ENCODE measurements around the gene CDC42. TPM values are rescaled to one million over a fixed set of nuclear protein-coding genes. Genes with fewer than 3 reads are reported as not detected.
"Not testable (repeated sequence)": the region's sequence is repeated elsewhere in the genome, so short reads cannot be mapped to it uniquely, and the experiment has no call there.

Gene CDC42
- total and polyA plus RNA-seq, 9 of the 15 experiments (the other 6 are each of a cell fraction or from before 2014, with no cell fraction given), result 186 to 398 (median 325) TPM

DNA sequence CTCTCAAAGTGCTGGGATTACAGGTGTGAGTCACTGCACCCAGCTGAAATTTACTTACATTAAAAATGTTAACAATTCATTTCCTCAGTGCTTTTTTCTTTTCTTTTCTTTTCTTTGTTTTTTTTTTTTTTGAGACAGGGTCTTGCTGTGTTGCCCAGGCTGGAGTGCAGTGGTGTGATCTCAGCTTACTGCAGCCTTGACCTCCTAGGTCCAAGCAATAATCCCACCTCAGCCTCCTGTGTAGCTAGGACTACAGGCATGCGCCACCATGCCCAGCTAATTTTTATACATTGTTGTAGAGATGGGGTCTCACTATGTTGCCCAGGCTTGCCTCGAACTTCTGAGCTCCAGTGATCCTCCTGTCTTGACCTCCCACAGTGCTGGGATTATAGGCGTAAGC, 48.5 kb upstream of the CDC42 start:
- in situ Hi-C loops (cut with MboI); H3K79me2 ChIP-seq (ENCODE audit: control insufficient read depth, insufficient read depth, low read length); H3K9ac ChIP-seq (ENCODE audit: insufficient read depth in 1 of 2, low read depth in 2 of 2, low read length in 2 of 2); H3K36me3 ChIP-seq (ENCODE audit: control insufficient read depth, insufficient read depth, low read length); BruUV-seq (replicated peaks); H3K9me1 ChIP-seq (ENCODE audit: control insufficient read depth, insufficient read depth, low read length); POLR2A ChIA-PET; H3K4me2 ChIP-seq (ENCODE audit: insufficient read depth, low read length); FAIRE-seq; intact Hi-C loops (cut with micrococcal nuclease); ATAC-seq; DNase-seq (ENCODE audit: extremely low read depth in 1 of 4, low spot score in 3 of 4); CTCF ChIA-PET (ENCODE audit: low intra/inter-chr PET ratio); H3K9me3 ChIP-seq (replicated peaks; ENCODE audit: control insufficient read depth, insufficient read depth, low read depth, low read length); H3K27ac ChIP-seq (ENCODE audit: extremely low read depth, low read depth, low read length); H2AFZ ChIP-seq (ENCODE audit: low read depth, low read length); H3K4me1 ChIP-seq (replicated peaks in 1 of 2; ENCODE audit: control insufficient read depth in 2 of 2, insufficient read depth in 2 of 2, low read length in 2 of 2); H3K4me3 ChIP-seq; H4K20me1 ChIP-seq (replicated peaks; ENCODE audit: control insufficient read depth, insufficient read depth, low read length): not testable (repeated sequence)
- TF ChIP-seq ZNF121 (CRISPR knock-in tag; conservative IDR thresholded peaks at IDR 0.05), result peak; percentile 90
- peaks cover 4 to 23% of the 10 kb centered on the region in 2 experiments; a peak in 3 of 5 replicates for H3K27me3 ChIP-seq (ENCODE audit: control insufficient read depth in 2 of 2, insufficient read depth in 2 of 2, low read length in 2 of 2)
- WGBS (ENCODE audit: insufficient coverage, low coverage, missing lambda C conversion rate), result 50% methylated on average over 3 of the region's 3 CpGs

DNA sequence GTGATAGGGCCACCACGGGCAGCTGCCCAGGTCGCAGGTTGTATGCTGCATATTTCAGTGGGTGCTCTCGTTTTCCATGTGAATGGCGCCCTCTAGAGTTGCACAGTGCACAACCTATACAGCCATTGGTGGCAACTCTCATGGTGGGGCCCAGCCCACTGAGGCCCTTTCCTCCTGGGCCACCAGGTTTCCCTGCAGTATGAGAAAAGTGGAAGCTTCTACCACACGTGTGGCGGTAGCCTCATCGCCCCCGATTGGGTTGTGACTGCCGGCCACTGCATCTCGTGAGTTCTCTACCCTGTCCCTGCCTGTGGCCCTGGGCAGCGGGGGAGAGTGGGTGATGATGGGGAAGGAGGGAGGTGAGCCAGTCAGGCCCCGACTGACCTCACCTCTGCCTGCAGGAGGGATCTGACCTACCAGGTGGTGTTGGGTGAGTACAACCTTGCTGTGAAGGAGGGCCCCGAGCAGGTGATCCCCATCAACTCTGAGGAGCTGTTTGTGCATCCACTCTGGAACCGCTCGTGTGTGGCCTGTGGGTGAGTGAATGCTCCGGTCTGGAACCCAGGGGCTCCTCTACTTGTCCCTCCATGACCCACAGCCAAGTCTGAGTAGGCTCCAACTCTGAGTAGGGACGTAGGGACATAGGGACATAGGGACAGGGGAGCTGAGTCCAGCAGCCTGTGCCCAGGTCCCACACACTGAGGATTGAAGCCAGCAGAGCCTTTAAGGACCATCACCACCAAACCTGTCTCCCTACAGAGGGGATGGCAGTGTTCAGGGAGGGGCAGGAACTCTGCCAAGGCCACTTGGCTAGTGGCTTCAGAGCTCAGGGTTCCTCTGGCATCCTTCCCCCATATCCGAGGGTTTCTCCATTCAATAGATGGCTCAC, 47.0 kb upstream of the CDC42 start:
- H3K9me1 ChIP-seq (ENCODE audit: control insufficient read depth, insufficient read depth, low read length); H3K9ac ChIP-seq (ENCODE audit: insufficient read depth in 1 of 2, low read depth in 2 of 2, low read length in 2 of 2); BruUV-seq (replicated peaks); H3K27ac ChIP-seq (ENCODE audit: extremely low read depth, low read depth, low read length); H4K20me1 ChIP-seq (replicated peaks; ENCODE audit: control insufficient read depth, insufficient read depth, low read length); H3K36me3 ChIP-seq (ENCODE audit: control insufficient read depth, insufficient read depth, low read length); intact Hi-C loops (cut with micrococcal nuclease); H2AFZ ChIP-seq (ENCODE audit: low read depth, low read length); H3K79me2 ChIP-seq (ENCODE audit: control insufficient read depth, insufficient read depth, low read length); H3K4me3 ChIP-seq; in situ Hi-C loops (cut with MboI); H3K9me3 ChIP-seq (replicated peaks; ENCODE audit: control insufficient read depth, insufficient read depth, low read depth, low read length); CTCF ChIA-PET (ENCODE audit: low intra/inter-chr PET ratio); H3K4me2 ChIP-seq (ENCODE audit: insufficient read depth, low read length); H3K4me1 ChIP-seq (replicated peaks in 1 of 2; ENCODE audit: control insufficient read depth in 2 of 2, insufficient read depth in 2 of 2, low read length in 2 of 2): not testable (repeated sequence)
- peak; percentile 99 for ATAC-seq
- FAIRE-seq, result peak; percentile 91
- H3K27me3 ChIP-seq (ENCODE audit: control insufficient read depth in 2 of 2, insufficient read depth in 2 of 2, low read length in 2 of 2), result peaks cover 4 to 20% of the 10 kb centered on the region in 2 experiments; a peak in 3 of 5 replicates
- peak in 1 of 4 experiments; percentile 79 for DNase-seq (ENCODE audit: extremely low read depth in 1 of 4, low spot score in 3 of 4)
- POLR2A ChIA-PET, result interaction anchor here (0.9 kb wide), 1 partner anchor 17 kb away, joined by 3 read pairs; no protein-coding TSS in a partner anchor
- WGBS (ENCODE audit: insufficient coverage, low coverage, missing lambda C conversion rate), result 23% methylated on average over 18 of the region's 18 CpGs
- TF ChIP-seq SMC3 (conservative IDR thresholded peaks at IDR 0.05; ENCODE audit: insufficient read depth, low read depth, low read length), result peak; percentile 38; the same call in 1 of the 2 replicates
- TF ChIP-seq, protein P1, sequence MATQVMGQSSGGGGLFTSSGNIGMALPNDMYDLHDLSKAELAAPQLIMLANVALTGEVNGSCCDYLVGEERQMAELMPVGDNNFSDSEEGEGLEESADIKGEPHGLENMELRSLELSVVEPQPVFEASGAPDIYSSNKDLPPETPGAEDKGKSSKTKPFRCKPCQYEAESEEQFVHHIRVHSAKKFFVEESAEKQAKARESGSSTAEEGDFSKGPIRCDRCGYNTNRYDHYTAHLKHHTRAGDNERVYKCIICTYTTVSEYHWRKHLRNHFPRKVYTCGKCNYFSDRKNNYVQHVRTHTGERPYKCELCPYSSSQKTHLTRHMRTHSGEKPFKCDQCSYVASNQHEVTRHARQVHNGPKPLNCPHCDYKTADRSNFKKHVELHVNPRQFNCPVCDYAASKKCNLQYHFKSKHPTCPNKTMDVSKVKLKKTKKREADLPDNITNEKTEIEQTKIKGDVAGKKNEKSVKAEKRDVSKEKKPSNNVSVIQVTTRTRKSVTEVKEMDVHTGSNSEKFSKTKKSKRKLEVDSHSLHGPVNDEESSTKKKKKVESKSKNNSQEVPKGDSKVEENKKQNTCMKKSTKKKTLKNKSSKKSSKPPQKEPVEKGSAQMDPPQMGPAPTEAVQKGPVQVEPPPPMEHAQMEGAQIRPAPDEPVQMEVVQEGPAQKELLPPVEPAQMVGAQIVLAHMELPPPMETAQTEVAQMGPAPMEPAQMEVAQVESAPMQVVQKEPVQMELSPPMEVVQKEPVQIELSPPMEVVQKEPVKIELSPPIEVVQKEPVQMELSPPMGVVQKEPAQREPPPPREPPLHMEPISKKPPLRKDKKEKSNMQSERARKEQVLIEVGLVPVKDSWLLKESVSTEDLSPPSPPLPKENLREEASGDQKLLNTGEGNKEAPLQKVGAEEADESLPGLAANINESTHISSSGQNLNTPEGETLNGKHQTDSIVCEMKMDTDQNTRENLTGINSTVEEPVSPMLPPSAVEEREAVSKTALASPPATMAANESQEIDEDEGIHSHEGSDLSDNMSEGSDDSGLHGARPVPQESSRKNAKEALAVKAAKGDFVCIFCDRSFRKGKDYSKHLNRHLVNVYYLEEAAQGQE (IDR thresholded peaks at IDR 0.05; ENCODE audit: borderline replicate concordance), result peak; percentile 25; the same call in 1 of the 2 replicates
- TF ChIP-seq, protein P1 (CRISPR knock-in tag; IDR thresholded peaks at IDR 0.05; ENCODE audit: low read depth), result not testable (repeated sequence)
- TF ChIP-seq ZC3H4 (CRISPR knock-in tag; IDR thresholded peaks at IDR 0.05; ENCODE audit: borderline replicate concordance), result 0 out of 2 replicates have a peak, but pooled peaks have one; percentile 57
